ENCODE data around the gene CD48.

DNA sequence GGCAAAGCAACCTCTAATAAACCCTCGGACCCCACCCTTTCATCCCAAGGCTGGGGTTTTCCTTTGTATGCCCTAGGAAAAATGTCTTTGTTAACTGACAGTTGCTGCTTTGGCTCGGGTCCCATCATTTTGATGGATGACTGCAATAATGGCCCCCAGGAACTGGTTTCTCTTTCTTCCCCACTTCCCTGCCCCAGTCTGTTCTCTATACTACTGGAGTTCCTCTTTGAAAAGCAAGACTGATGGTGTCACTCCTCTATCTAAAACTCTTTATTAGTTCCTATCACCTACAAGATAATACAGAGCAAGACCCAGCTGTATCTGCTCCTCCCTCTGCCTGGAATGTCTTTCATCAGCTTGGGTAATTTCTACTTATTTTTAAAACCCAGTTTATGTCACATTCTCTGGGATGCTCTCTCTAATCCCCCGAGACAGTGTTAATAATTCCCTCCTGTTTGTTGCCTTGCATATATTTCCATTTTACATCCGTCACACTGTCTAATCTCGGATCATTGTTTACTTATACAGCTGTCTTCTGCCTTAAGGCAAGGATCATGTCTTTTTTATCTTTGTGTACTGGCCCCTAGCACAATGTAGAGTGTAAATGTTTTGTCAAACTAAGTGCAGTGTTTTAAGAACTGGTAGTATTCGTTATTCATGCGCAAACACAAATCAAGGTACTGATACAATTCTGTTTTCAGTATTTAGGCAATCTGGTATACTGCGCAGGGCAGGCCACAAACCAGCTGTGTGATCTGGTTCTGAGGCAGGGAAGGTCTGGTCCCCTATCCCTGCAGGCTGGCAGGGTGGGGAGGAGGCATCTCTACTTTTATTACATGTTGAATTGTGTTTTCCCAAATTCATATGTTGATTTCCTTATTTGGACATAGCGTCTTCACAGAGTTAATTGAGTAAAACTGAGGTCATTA, 80.8 kb downstream of the CD48 start:
- TF ChIP-seq, protein P1, sequence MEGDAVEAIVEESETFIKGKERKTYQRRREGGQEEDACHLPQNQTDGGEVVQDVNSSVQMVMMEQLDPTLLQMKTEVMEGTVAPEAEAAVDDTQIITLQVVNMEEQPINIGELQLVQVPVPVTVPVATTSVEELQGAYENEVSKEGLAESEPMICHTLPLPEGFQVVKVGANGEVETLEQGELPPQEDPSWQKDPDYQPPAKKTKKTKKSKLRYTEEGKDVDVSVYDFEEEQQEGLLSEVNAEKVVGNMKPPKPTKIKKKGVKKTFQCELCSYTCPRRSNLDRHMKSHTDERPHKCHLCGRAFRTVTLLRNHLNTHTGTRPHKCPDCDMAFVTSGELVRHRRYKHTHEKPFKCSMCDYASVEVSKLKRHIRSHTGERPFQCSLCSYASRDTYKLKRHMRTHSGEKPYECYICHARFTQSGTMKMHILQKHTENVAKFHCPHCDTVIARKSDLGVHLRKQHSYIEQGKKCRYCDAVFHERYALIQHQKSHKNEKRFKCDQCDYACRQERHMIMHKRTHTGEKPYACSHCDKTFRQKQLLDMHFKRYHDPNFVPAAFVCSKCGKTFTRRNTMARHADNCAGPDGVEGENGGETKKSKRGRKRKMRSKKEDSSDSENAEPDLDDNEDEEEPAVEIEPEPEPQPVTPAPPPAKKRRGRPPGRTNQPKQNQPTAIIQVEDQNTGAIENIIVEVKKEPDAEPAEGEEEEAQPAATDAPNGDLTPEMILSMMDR (IDR thresholded peaks at IDR 0.05), result no peak
- TF ChIP-seq EZH2 (IDR thresholded peaks at IDR 0.05; ENCODE audit: borderline replicate concordance, insufficient read depth, low read depth, low read length, poor library complexity, severe bottlenecking), result no peak
